Small intestine (tissue), 7 donors: ENCODE measurements around the gene LMNTD2. TPM values are rescaled to one million over a fixed set of nuclear protein-coding genes. Genes with fewer than 3 reads are reported as not detected.

Experiments
- DNase-seq, 2 donors: peaks; one replicate each; pipeline versions ENCODE4 v3.0.0 to v3.0.0-alpha.2; 2013
- FAIRE-seq: peaks from 2 replicates; lab custom pipeline; 2012; peaks lifted over from hg19 to GRCh38; lab: Jason Lieb, UNC
- H3K27ac ChIP-seq, 3 donors: one replicate each; pipeline ENCODE4 v1.5.1; 2013; ENCODE audit warnings: low read length in 2 of 3, mild to moderate bottlenecking in 2 of 3, control low read depth in 1 of 3, inconsistent platforms in 1 of 3, low read depth in 1 of 3, moderate library complexity in 1 of 3
- H3K27me3 ChIP-seq, 3 donors: one replicate each; pipeline ENCODE4 v1.6.1; 2013; ENCODE audit warnings: low read length in 3 of 3, inconsistent platforms in 1 of 3; ENCODE audit not compliant: control insufficient read depth in 3 of 3, insufficient read depth in 3 of 3
- H3K36me3 ChIP-seq, 3 donors: one replicate each; pipeline ENCODE4 v1.6.1; 2013; ENCODE audit warnings: low read length in 3 of 3, inconsistent platforms in 1 of 3, low read depth in 1 of 3, mild to moderate bottlenecking in 1 of 3, moderate library complexity in 1 of 3; ENCODE audit not compliant: control insufficient read depth in 3 of 3, insufficient read depth in 2 of 3
- H3K4me1 ChIP-seq, 3 donors: one replicate each; pipeline ENCODE4 v1.6.1; 2013; ENCODE audit warnings: low read length in 2 of 3, inconsistent platforms in 1 of 3, low read depth in 1 of 3, mild to moderate bottlenecking in 1 of 3, moderate library complexity in 1 of 3; ENCODE audit not compliant: control insufficient read depth in 3 of 3, insufficient read depth in 2 of 3
- H3K4me3 ChIP-seq, 3 donors: one replicate each; pipeline ENCODE4 v1.5.1; 2013; ENCODE audit warnings: low read length in 3 of 3, control low read depth in 1 of 3, inconsistent platforms in 1 of 3, low read depth in 1 of 3, mild to moderate bottlenecking in 1 of 3, moderate library complexity in 1 of 3
- H3K9me3 ChIP-seq, 2 donors: one replicate each; pipeline ENCODE4 v1.6.1; 2013; ENCODE audit warnings: low read depth in 1 of 2, low read length in 1 of 2; ENCODE audit not compliant: control insufficient read depth in 2 of 2, insufficient read depth in 1 of 2
- WGBS, 3 donors: extraction: QIAGEN DNeasy Blood & Tissue Kit; methylation state at CpG; one replicate each; pipeline ENCODE4 v1.1.7; 2013; 5-methylcytosine and 5-hydroxymethylcytosine counted together
- polyA plus RNA-seq, 4 donors: library from polyadenylated mRNA; stranded (reverse) in 3 of 4; unstranded in 1 of 4; fragments of 200-250 nt in 3 of 4; fragments of 120-200 nt in 1 of 4; gene quantifications; one replicate each; pipeline versions ENCODE4 v1.2.1 to v1.2.3, GENCODE V29; 2013
- donor health status: healthy with polysubstance abuse.
- donor health status: control.
- donor health status: control.
- donor health status: Bipolar disorder and iron deficiency.
- donor health status: healthy.

Gene LMNTD2
- polyA plus RNA-seq, 4 donors = 4.7 to 26.4 (median 11.9) TPM

GRCh38 chr11:603154-603553 is 42.6 kb upstream of the LMNTD2 start:
- no peaks in the 10 kb centered on the region for H3K27me3 ChIP-seq
- DNase-seq = no peak
- no peaks in the 10 kb centered on the region for H3K4me1 ChIP-seq
- FAIRE-seq = no peak
- no peaks in the 10 kb centered on the region for H3K9me3 ChIP-seq
- no peak overlapping the region for H3K27ac ChIP-seq
- WGBS, 3 donors = 89 to 92% (median 90%) methylated on average over 13 of the region's 13 CpGs
- H3K4me3 ChIP-seq = no peak overlapping the region
- peaks cover 45 to 98% (median 48%) of the 10 kb centered on the region in 3 donors for H3K36me3 ChIP-seq

GRCh38 chr11:601573-602245 is 41.2 kb upstream of the LMNTD2 start:
- H3K27me3 ChIP-seq = no peaks in the 10 kb centered on the region
- H3K4me3 ChIP-seq = no peak overlapping the region
- H3K27ac ChIP-seq = no peak overlapping the region
- H3K4me1 ChIP-seq = no peaks in the 10 kb centered on the region
- no peak for FAIRE-seq
- no peaks in the 10 kb centered on the region for H3K9me3 ChIP-seq
- H3K36me3 ChIP-seq = peaks cover 39 to 98% (median 45%) of the 10 kb centered on the region in 3 donors
- WGBS, 3 donors = 94 to 95% (median 95%) methylated on average over 23 of the region's 23 CpGs
- no peak for DNase-seq

DNA sequence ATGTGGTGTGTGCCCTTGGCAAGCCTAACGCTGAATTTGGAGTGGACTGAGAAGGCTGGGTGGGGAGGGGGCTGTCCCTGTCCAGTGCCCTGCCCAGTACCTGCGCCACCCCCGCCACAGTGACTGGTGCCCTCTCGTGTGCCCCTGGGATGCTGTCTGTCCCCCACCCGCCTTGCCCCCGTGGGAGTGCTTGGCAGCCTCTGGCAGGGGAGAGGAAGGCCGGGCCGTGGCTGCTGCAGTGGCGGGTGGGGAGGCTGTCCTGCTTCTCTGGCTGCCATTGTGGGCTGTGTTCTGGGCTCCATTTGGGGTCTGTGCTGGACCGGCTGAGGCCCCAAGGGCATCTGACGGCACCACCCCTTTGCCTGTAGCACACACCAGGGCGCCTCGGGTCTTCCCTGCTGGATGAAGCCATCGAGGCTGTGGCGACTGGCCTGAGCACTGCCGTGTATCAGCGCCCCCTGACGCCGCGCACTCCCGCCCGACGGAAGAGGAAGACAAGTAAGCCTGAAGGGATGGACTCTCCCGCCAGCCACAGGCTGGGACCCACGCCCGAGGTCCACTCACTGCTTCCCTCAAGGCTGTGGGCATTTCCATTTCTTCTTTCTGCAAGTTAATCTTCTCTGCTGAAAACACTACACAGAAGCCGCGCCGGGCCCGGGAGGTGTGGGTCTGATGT is 37.6 kb upstream of the LMNTD2 start:
- FAIRE-seq = no peak
- H3K4me3 ChIP-seq = no peak overlapping the region
- H3K27me3 ChIP-seq = no peaks in the 10 kb centered on the region
- WGBS, 3 donors = 92 to 95% (median 92%) methylated on average over 29 to 30 of the region's 30 CpGs
- peaks cover 42 to 96% (median 44%) of the 10 kb centered on the region in 3 donors for H3K36me3 ChIP-seq
- H3K27ac ChIP-seq = no peak overlapping the region
- H3K4me1 ChIP-seq = no peaks in the 10 kb centered on the region
- DNase-seq = no peak
- no peaks in the 10 kb centered on the region for H3K9me3 ChIP-seq

GRCh38 chr11:597166-597725 is 36.7 kb upstream of the LMNTD2 start:
- H3K4me1 ChIP-seq = no peaks in the 10 kb centered on the region
- FAIRE-seq (no peak), DNase-seq (no peak)
- no peak overlapping the region for H3K4me3 ChIP-seq
- WGBS, 3 donors = 92 to 96% (median 94%) methylated on average over 23 to 29 of the region's 29 CpGs
- no peaks in the 10 kb centered on the region for H3K9me3 ChIP-seq
- peaks cover 45 to 96% (median 46%) of the 10 kb centered on the region in 3 donors for H3K36me3 ChIP-seq
- H3K27ac ChIP-seq = no peak overlapping the region
- no peaks in the 10 kb centered on the region for H3K27me3 ChIP-seq

GRCh38 chr11:596374-596773 is 35.8 kb upstream of the LMNTD2 start:
- H3K27ac ChIP-seq = no peak overlapping the region
- no peak overlapping the region for H3K4me3 ChIP-seq
- FAIRE-seq (no peak), DNase-seq (no peak)
- no peaks in the 10 kb centered on the region for H3K9me3 ChIP-seq
- H3K4me1 ChIP-seq = no peaks in the 10 kb centered on the region
- WGBS, 3 donors = 81 to 85% (median 84%) methylated on average over 10 of the region's 10 CpGs
- peaks cover 43 to 95% (median 43%) of the 10 kb centered on the region in 3 donors for H3K36me3 ChIP-seq
- H3K27me3 ChIP-seq = no peaks in the 10 kb centered on the region

DNA sequence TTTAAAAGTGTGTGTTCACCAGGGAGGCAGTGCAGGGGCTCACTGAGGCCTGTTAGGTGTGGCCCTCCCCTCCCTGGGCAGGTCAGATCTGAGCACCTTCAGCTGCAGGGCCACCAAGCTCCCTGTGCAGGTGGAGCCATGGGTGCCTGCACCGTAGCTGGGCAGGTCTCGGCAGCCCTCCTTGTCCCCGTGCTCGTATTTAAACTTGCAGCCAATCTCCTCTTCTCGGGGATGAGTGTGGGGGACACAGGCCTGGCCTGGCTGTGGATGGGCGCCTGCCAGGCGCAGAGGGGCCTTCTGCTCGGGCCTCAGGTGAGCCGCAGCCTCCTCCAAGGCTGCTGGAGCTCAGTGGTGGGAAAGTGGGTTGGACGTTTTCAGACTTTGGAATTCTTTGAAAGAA is 34.9 kb upstream of the LMNTD2 start:
- WGBS, 3 donors = 91 to 93% (median 92%) methylated on average over 10 of the region's 10 CpGs
- no peaks in the 10 kb centered on the region for H3K27me3 ChIP-seq
- no peaks in the 10 kb centered on the region for H3K9me3 ChIP-seq
- no peak overlapping the region for H3K4me3 ChIP-seq
- DNase-seq = no peak
- H3K36me3 ChIP-seq = peaks cover 44 to 97% (median 49%) of the 10 kb centered on the region in 3 donors
- FAIRE-seq = no peak
- H3K27ac ChIP-seq = no peak overlapping the region
- H3K4me1 ChIP-seq = no peaks in the 10 kb centered on the region

- Histone ChIP-seq H3K4me3 (no peak overlapping the region), H3K9me3 (no peaks in the 10 kb centered on the region), H3K27ac (no peak overlapping the region), H3K27me3 (no peaks in the 10 kb centered on the region), H3K36me3 (peaks cover 32 to 97% (median 49%) of the 10 kb centered on the region in 3 donors), H3K4me1 (peaks cover 0 to 2% (median 0%) of the 10 kb centered on the region in 3 donors)
- 94 to 97% (median 97%) methylated on average over 18 to 21 of the region's 21 CpGs for WGBS, 3 donors
- no peak for DNase-seq
- FAIRE-seq = no peak
Measured at GRCh38 chr11:593347-593746, 32.8 kb upstream of the LMNTD2 start.

GRCh38 chr11:592918-593317 is 32.4 kb upstream of the LMNTD2 start:
- H3K27me3 ChIP-seq = no peaks in the 10 kb centered on the region
- H3K27ac ChIP-seq = no peak overlapping the region
- H3K36me3 ChIP-seq = peaks cover 32 to 97% (median 47%) of the 10 kb centered on the region in 3 donors
- H3K4me3 ChIP-seq = no peak overlapping the region
- WGBS, 3 donors = 90 to 98% (median 91%) methylated on average over 10 of the region's 10 CpGs
- FAIRE-seq = no peak
- no peak for DNase-seq
- peaks cover 0 to 7% (median 0%) of the 10 kb centered on the region in 3 donors for H3K4me1 ChIP-seq
- no peaks in the 10 kb centered on the region for H3K9me3 ChIP-seq
